ENCODE results near the gene COX19.

DNA sequence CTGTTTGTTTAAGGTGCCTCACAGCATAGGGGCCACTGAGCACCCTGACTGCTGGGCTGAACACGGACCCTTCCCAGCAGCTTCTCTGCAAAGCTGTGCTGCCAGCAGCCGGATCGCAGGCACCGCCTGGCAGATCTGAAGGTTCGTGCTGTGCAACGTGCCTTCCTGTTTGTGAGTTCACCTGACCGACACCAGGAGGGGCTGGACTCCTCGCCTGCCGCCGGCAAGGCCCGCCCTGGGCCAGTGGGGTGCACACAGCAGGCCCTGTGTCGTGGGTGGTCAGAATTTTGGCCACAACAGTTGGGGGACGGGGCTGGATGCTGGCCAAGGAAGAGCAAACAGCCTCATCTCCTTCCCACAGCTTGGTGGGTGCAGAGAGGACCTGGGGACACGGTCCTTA, 20.2 kb upstream of the COX19 start:
- TF ChIP-seq, protein P1, sequence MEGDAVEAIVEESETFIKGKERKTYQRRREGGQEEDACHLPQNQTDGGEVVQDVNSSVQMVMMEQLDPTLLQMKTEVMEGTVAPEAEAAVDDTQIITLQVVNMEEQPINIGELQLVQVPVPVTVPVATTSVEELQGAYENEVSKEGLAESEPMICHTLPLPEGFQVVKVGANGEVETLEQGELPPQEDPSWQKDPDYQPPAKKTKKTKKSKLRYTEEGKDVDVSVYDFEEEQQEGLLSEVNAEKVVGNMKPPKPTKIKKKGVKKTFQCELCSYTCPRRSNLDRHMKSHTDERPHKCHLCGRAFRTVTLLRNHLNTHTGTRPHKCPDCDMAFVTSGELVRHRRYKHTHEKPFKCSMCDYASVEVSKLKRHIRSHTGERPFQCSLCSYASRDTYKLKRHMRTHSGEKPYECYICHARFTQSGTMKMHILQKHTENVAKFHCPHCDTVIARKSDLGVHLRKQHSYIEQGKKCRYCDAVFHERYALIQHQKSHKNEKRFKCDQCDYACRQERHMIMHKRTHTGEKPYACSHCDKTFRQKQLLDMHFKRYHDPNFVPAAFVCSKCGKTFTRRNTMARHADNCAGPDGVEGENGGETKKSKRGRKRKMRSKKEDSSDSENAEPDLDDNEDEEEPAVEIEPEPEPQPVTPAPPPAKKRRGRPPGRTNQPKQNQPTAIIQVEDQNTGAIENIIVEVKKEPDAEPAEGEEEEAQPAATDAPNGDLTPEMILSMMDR (IDR thresholded peaks at IDR 0.05), result no peak
- TF ChIP-seq POLR2A (IDR thresholded peaks at IDR 0.05), result no peak
